Effector CD8-positive, alpha-beta T cell (primary cell): Measurements from ENCODE around the gene CDC37.
"Not testable (repeated sequence)": the region's sequence is repeated elsewhere in the genome, so short reads cannot be mapped to it uniquely, and the experiment has no call there.

Source experiments
- DNase-seq: peaks from one replicate; lab custom pipeline; 2025; lab: John Stamatoyannopoulos, UW

CDC37 gene

DNA sequence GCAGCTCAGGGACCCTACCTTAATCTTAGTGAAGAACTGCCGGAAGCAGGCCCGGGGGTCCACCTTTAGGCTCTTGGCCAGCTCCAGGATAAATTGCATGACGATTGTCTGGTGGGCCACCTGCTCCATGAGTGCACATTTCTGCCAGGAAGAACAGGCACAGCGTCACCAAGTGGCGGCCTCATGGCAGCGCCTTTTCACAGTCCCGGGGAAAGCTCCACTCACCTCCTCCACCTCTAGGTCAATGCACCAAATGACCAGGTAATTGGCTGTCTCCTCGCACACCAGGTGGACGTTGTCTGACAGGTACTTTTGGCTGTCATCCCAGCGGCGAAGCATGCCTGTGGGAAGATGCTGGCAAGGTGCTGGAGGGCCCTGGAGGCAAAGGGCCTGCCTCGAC is 8.3 kb downstream of the CDC37 start:
- DNase-seq = no peak

DNA sequence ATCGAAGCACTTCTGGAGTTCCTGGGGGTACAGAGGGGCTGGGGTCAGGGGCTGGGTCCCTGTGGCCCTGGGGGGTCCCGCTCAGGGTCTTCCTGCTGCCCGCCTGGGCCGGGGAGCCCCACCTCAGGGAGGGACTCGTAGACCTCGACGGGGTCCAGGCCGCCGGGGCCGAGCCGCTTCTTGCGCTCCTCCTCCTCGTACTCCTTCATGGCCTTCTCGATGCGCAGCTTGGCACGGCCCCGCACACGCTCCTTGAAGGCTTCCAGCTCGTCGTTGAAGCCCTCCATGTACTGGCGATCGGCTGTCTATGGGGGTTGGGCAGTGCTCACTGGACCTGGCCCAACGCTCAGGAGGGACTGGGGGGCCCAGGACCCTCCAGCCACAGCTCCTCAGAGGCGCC is 10.2 kb downstream of the CDC37 start:
- no peak for DNase-seq

GRCh38 chr19:10392120-10392519 is 11.2 kb downstream of the CDC37 start:
- no peak for DNase-seq

DNA sequence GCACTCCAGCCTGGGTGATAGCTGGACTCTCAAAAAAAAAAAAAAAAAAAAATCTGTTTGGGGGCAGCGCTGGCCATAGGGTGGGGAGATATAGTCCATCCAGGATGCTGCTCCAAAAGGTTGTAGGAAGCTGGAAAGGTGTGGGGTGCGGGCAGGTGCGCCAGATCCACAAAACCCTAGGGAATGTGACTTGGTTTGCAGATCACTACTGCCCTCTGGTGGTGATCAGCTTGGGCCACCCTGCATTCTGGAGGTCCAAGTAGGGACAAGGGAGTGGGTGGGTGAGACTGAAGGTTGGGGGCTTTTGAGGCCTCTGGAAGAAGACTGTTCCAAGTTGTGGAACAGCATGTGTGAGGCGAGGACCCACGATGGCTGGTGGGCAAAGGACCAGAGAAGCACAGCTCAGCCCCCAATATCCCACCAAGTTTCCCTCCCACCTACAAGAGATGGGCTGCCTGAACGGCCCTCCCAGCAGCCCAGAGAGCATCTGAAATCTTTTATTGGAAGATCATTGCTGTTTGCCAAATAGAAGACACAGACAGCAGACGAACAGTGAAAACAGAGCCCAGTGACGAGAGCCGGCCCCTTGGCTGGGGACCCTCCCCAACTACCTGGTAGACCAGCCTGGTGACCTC is 12.6 kb downstream of the CDC37 start:
- peak; percentile 60 for DNase-seq

- DNase-seq = no peak
These were observed 13.5 kb downstream of the CDC37 start for GRCh38 chr19:10389863-10390262.

- DNase-seq = peak; percentile 85
These were observed 14.4 kb downstream of the CDC37 start for GRCh38 chr19:10388957-10389356.

DNA sequence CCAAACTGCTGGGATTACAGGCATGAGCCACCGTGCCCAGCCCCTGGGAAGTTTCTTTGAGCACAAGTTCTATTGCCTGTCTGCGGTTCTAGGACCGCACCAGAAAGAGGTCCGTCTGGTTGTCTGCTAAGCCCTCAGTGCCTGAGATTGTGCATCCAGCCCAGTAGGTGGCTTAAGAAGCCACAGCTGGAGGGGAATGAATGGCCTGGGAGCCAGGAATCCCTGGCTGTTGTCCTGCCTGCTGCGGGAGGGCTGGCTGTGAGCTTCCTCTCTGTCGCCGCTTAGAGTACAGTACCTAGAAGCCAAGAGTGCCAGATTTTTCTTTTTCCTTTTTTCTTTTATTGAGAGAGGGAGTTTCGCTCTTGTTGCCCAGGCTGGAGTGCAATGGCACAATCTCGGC is 18.8 kb downstream of the CDC37 start:
- DNase-seq = no peak

DNA sequence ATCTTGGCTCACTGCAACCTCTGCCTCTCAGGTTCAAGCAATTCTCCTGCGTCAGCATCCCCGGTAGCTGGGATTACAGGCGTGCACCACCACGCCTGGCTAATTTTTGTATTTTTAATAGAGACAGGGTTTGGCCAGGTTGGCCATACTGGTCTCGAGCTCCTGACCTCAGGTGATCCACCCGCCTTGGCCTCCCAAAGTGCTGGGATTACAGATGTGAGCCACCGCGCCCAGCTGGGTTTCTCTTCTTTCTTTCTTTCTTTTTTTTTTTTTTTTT is 20.2 kb downstream of the CDC37 start:
- DNase-seq = not testable (repeated sequence)

GRCh38 chr19:10380313-10381102 is 22.8 kb downstream of the CDC37 start, which contains the start of gene TYK2:
TYK2 (minus strand) TSS chr19:10380572; CDS start chr19:10378406, 2,166 bp downstream.
- peak; percentile 94 for DNase-seq

DNA sequence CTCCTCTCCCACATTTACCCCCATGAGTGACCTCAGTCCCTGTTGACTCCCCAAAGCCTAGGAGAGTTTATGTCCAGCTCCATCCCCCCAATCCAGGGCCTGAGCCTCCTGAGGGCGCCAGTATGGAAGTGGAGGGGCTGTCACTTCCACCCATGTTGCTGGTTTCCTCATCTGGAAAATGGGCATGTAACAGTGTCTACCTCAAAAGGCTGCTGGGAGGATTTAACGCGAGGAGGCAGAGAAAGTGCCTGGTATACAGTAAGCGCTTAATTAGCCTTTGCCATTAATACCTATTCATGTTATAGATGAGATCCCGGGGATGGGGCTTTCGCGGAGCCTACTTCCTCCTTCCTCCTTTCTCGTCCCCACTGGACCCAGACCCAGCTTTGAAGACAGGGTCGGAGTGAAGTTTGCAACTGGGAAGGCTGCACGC is 23.4 kb downstream of the CDC37 start:
- no peak for DNase-seq

GRCh38 chr19:10378124-10378523 is 25.2 kb downstream of the CDC37 start:
- no peak for DNase-seq

- DNase-seq = not testable (repeated sequence)
These were observed 26.2 kb downstream of the CDC37 start for GRCh38 chr19:10377140-10377640.

DNA sequence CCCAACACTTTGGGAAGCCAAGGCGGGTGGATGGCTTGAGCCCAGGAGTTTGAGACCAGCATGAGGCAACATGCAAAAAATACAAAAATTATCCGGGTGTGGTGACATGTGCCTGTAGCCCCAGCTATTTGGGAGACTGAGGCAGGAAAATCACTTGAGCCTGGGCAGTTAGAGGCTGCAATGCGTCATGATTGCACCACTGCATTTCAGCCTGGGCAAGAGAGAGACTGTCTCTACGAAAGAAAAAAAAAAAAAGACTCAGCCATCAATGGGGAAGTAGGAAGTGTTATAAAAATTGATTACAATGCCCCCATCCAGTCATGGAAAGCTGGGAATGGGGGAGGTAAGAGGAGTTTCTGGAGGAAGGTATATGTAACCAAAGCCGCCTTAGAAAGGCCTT is 28.4 kb downstream of the CDC37 start:
- no peak for DNase-seq

DNA sequence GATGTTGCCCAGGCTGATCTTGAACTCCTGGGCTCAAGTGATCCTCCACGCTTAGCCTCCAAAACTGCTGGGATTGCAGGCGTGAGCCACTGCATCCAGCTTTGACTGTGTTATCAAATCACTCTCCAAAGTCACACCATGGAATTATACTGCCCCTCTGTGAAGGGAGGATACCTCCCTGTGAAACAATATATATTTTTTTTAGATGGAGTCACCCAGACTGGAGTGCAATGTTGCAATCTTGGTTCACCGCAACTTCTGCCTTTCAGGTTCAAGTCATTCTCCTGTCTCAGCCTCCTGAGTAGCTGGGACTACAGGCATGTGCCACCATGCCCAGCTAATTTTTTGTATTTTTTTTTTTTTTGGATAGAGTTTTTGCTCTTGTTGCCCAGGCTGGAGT is 30.7 kb downstream of the CDC37 start:
- no peak for DNase-seq

DNA sequence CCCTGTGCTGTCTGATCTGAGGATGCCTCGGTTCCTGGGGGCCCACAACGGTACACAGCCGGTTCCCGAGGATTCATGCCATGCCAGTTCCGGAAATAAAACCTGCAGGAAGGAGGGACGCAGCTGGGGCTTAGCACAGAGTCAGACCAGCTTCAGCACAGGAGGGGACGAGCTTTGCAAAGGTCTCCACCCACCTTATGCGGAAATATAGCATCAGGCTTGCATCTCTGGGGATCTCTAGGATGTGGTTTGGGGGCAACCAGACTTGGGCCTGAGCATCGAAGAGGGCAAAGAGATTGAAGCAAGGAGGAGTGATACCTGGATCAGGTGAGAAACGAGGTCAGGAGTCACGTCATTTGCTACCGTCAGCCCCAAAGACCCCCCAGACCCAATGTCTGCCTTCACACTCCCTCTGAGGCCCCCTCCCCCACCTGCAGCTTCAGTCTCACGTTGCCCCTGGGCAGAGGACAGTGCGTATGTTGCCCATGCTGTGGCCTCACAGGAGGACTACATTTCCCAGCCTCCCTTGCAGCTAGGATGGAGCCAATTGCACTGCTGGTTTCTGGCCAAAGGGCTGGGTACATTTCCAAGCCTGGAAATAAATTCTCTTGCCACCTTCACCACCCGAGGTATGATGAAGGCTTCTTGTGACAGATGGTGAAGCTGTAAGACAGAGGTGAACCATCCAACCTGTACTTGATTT is 35.1 kb downstream of the CDC37 start:
- no peak for DNase-seq

DNA sequence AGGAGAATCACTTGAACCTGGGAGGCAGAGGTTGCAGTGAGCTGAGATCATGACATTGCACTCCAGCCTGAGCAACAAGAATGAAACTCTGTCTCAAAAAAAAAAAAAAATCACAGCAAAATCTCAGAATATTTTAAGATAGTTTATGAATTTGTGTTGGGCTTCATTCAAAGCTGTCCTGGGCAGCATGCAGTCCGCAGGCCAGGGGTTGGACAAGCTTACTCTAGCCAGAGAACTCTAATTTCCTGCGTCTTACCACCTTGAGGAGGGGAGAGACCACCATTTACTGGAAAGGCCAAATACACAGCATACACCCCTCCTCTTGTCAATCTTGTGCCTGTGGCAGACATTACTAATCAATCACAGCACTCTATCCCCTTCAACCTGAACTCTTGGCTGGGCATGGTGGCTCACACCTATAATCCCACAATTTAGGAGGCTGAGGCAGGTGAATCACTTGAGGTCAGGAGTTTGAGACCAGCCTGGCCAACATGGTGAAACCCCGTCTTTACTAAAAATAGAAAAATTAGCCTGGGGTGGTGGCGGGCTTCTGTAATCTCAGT is 36.3 kb downstream of the CDC37 start:
- not testable (repeated sequence) for DNase-seq

GRCh38 chr19:10365518-10365917 is 37.8 kb downstream of the CDC37 start:
- DNase-seq = no peak

DNA sequence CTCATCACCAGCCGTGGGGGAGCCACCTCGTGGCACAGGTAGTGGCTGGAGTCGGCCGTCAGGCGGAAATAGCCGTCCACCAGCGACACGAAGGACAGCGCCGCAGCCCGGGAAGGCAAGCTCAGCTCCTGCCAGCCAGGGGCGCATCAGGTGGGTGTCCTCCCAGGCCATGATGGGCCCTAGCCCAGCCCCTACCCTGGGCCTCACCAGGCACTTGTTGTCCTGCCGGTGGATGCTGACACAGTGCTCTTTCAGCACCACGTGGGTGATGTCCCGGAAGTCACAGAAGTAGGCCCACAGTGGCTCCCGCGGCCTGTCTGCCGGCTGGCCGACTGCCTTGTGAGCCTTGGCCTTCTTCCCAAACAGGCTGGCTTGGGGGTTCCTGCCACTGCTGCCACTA is 38.7 kb downstream of the CDC37 start:
- DNase-seq = no peak

DNA sequence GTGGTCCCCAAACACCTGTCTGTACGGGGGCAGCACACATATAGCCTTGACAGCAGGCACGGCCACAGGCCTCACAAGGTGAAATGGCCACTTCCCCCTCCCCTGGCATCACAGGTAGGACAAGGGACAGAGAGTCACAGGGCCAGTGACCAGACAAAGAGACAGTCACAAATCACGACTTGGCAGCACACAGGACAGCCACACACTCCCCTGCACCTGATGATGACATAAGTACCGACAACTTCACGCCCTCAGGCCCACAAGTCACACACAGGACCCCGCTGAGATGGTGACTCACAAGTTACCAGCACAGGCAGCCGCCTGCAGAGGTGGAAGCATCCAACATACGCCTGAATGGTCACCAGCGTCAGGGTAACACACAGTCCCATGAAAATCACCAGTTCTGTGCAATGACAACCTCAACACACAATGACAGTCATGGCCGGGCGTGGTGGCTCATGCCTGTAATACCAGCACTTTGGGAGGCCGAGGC is 39.5 kb downstream of the CDC37 start:
- no peak for DNase-seq

- no peak for DNase-seq
These were observed 41.1 kb downstream of the CDC37 start for GRCh38 chr19:10362259-10362658.

GRCh38 chr19:10361569-10362011 is 41.8 kb downstream of the CDC37 start:
- no peak for DNase-seq

DNA sequence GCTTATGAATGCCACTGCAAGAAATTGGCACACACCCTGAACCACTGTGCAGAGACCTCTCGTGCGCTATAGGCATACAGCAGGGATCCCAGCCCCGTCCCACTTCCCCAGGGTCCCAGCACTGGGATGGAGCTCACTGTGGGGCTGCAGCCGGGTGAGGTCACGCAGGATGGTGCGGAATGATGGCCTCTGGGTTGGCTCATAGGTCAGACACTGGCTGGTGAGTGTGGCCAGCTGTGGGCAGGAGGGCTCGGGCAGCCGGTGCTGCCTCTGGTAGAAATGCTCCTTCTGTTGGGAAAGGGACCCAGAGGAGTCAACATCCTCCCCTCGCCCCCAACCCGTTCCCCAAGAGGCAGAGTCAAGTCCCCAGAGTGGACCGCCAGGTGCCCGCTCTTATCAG is 46.9 kb downstream of the CDC37 start:
- DNase-seq = no peak
